Esophagus squamous epithelium (tissue), 5 donors: Measurements from ENCODE around the gene ITGB3BP. TPM values are rescaled to one million over a fixed set of nuclear protein-coding genes. Genes with fewer than 3 reads are reported as not detected.
"Not testable (repeated sequence)": the region's sequence is repeated elsewhere in the genome, so short reads cannot be mapped to it uniquely, and the experiment has no call there.

ENCODE experiments used
- DNase-seq: peaks from one replicate; lab custom pipeline; 2025; lab: John Stamatoyannopoulos, UW
- H3K27ac ChIP-seq, 4 donors: fragments of 200-600 bp; sonication (generic); one replicate each; pipeline ENCODE4 v1.5.1; 2016 to 2019; ENCODE audit warnings: mild to moderate bottlenecking in 1 of 4
- H3K27me3 ChIP-seq, 4 donors: fragments of 200-600 bp; sonication (generic); 1 replicate in 3 of 4; 2 replicates in 1 of 4; pipeline versions ENCODE4 v1.5.1 to v1.6.0; 2017 to 2021; ENCODE audit warnings: antibody characterized with exemption in 1 of 4
- H3K36me3 ChIP-seq, 3 donors: fragments of 200-600 bp; sonication (generic); one replicate each; pipeline ENCODE4 v1.5.1; 2016 to 2019
- H3K4me1 ChIP-seq, 3 donors: fragments of 200-600 bp; sonication (generic); one replicate each; pipeline ENCODE4 v1.5.1; 2017 to 2019
- H3K4me3 ChIP-seq, 4 donors: fragments of 200-600 bp; sonication (generic); 1 replicate in 3 of 4; 2 replicates in 1 of 4; pipeline ENCODE4 v1.5.1; 2016 to 2019; ENCODE audit warnings: mild to moderate bottlenecking in 2 of 4, moderate library complexity in 1 of 4
- H3K9me3 ChIP-seq, 3 donors: fragments of 200-600 bp; sonication (generic); one replicate each; pipeline ENCODE4 v1.5.1; 2016 to 2019
- CTCF ChIP-seq, 6 experiments: fragments of 450-650 bp in 4 of 6; fragments of 200-600 bp in 2 of 6; sonication (generic) in 2 of 6; IDR thresholded peaks; one replicate each; pipeline ENCODE4 v1.5.1; 2016 to 2019; ENCODE audit warnings: antibody characterized with exemption in 6 of 6, mild to moderate bottlenecking in 4 of 6, moderate library complexity in 4 of 6
- POLR2A ChIP-seq, 4 donors: fragments of 450-650 bp; IDR thresholded peaks; one replicate each; pipeline ENCODE4 v1.6.1; 2017; ENCODE audit warnings: antibody characterized with exemption in 4 of 4, mild to moderate bottlenecking in 4 of 4, moderate library complexity in 3 of 4
- WGBS, 2 donors: methylation state at CpG; one replicate each; pipeline ENCODE4 v1.1.5; 2018; 5-methylcytosine and 5-hydroxymethylcytosine counted together
- intact Hi-C: fragments of 100-400 bp; cut with DNase I; formaldehyde crosslinking; loops from one replicate; pipeline ENCODE4 v1.15.0; 2022
- total RNA-seq, 4 donors: library from RNA; depleted of rRNA; stranded (reverse); fragments of >200 nt; gene quantifications; one replicate each; pipeline ENCODE4 v1.1.0, GENCODE V29; 2016
- donor health status: DM: yes; HTN: yes; CAD: no.

ITGB3BP gene
- total RNA-seq, 4 donors from 2014 or later, result 7.3 to 22.3 (median 12.7) TPM

GRCh38 chr1:63435161-63435560 lies 87.9 kb downstream of the ITGB3BP start:
- WGBS, 2 donors, result 72% methylated on average over 4 of the region's 4 CpGs
- DNase-seq, result no peak
- intact Hi-C loops, result no loop called here

GRCh38 chr1:63429281-63429680 lies 93.7 kb downstream of the ITGB3BP start:
- Histone ChIP-seq H3K27ac (no peak overlapping the region), H3K27me3 (no peaks in the 10 kb centered on the region), H3K36me3 (peaks cover 0 to 57% (median 4%) of the 10 kb centered on the region in 3 donors), H3K4me3 (no peak overlapping the region), H3K9me3 (no peaks in the 10 kb centered on the region), H3K4me1 (no peaks in the 10 kb centered on the region)
- DNase-seq, result no peak
- TF ChIP-seq CTCF (IDR thresholded peaks at IDR 0.05) (no peak), POLR2A (IDR thresholded peaks at IDR 0.05) (no peak)
- intact Hi-C loops, result no loop called here

More at GRCh38 chr1:63435161-63435560, 87.9 kb downstream of the ITGB3BP start:
- H3K36me3 ChIP-seq, result peaks cover 0 to 30% (median 0%) of the 10 kb centered on the region in 3 donors
- H3K4me3 ChIP-seq, result no peak overlapping the region
- no peaks in the 10 kb centered on the region for H3K9me3 ChIP-seq
- H3K27ac ChIP-seq, result no peak overlapping the region
- TF ChIP-seq POLR2A (IDR thresholded peaks at IDR 0.05) (no peak), CTCF (IDR thresholded peaks at IDR 0.05) (no peak)
- no peaks in the 10 kb centered on the region for H3K27me3 ChIP-seq
- no peaks in the 10 kb centered on the region for H3K4me1 ChIP-seq

- no peak for DNase-seq
- H3K27me3 ChIP-seq, result no peaks in the 10 kb centered on the region
- TF ChIP-seq POLR2A (IDR thresholded peaks at IDR 0.05) (no peak), CTCF (IDR thresholded peaks at IDR 0.05) (no peak)
- H3K4me3 ChIP-seq, result no peak overlapping the region
- no peak overlapping the region for H3K27ac ChIP-seq
- no peaks in the 10 kb centered on the region for H3K9me3 ChIP-seq
- intact Hi-C loops, result no loop called here
- peaks cover 0 to 57% (median 4%) of the 10 kb centered on the region in 3 donors for H3K36me3 ChIP-seq
- no peaks in the 10 kb centered on the region for H3K4me1 ChIP-seq
Observed at GRCh38 chr1:63428815-63429214, 94.2 kb downstream of the ITGB3BP start.

GRCh38 chr1:63423649-63424048 lies 99.4 kb downstream of the ITGB3BP start:
- Histone ChIP-seq H3K4me1 (no peaks in the 10 kb centered on the region), H3K27me3 (no peaks in the 10 kb centered on the region), H3K27ac (no peak overlapping the region), H3K9me3 (no peaks in the 10 kb centered on the region), H3K4me3 (no peak overlapping the region), H3K36me3 (peaks cover 0 to 36% (median 0%) of the 10 kb centered on the region in 3 donors)
- 96 to 98% methylated on average over 2 of the region's 2 CpGs for WGBS, 2 donors
- DNase-seq, result no peak
- intact Hi-C loops, result no loop called here
- TF ChIP-seq POLR2A (IDR thresholded peaks at IDR 0.05), result no peak
- no peak for TF ChIP-seq CTCF (IDR thresholded peaks at IDR 0.05)

- H3K36me3 ChIP-seq, result peaks cover 0 to 27% (median 0%) of the 10 kb centered on the region in 3 donors
- H3K27ac ChIP-seq, H3K9me3 ChIP-seq, H3K4me3 ChIP-seq, intact Hi-C loops, H3K27me3 ChIP-seq, H3K4me1 ChIP-seq, DNase-seq: not testable (repeated sequence)
- 78 to 85% methylated on average over 1 of the region's 1 CpG for WGBS, 2 donors
Observed at GRCh38 chr1:63420746-63421145, 102.3 kb downstream of the ITGB3BP start.

GRCh38 chr1:63418101-63418500 lies 104.9 kb downstream of the ITGB3BP start:
- Histone ChIP-seq H3K4me1 (no peaks in the 10 kb centered on the region), H3K4me3 (no peak overlapping the region), H3K9me3 (no peaks in the 10 kb centered on the region), H3K27ac (no peak overlapping the region), H3K36me3 (peaks cover 0 to 49% (median 0%) of the 10 kb centered on the region in 3 donors), H3K27me3 (no peaks in the 10 kb centered on the region)
- intact Hi-C loops, result no loop called here
- no peak for DNase-seq
- no peak for TF ChIP-seq CTCF (IDR thresholded peaks at IDR 0.05)
- no peak for TF ChIP-seq POLR2A (IDR thresholded peaks at IDR 0.05)
